AG08395 (cell line): ENCODE results near the gene OR6J1.
"Not testable (repeated sequence)": the region's sequence is repeated elsewhere in the genome, so short reads cannot be mapped to it uniquely, and the experiment has no call there.

Experiments used
- DNase-seq: peaks from one replicate; pipeline ENCODE4 v3.0.0; 2012; ENCODE audit warnings: mixed read lengths, low spot score

Gene OR6J1

GRCh38 chr14:22650960-22651521 lies 6.9 kb upstream of the OR6J1 start:
- DNase-seq, result no peak

- DNase-seq, result no peak
Observed at GRCh38 chr14:22650046-22650739, 6.0 kb upstream of the OR6J1 start.

GRCh38 chr14:22648506-22648905 lies 4.4 kb upstream of the OR6J1 start:
- DNase-seq, result no peak

GRCh38 chr14:22646570-22647254 lies 2.6 kb upstream of the OR6J1 start:
- peak; percentile 69 for DNase-seq

- no peak for DNase-seq
Observed at GRCh38 chr14:22641846-22642245, 2.3 kb downstream of the OR6J1 start.

- DNase-seq, result no peak
Observed at GRCh38 chr14:22640192-22640591, 4.0 kb downstream of the OR6J1 start.

GRCh38 chr14:22635980-22636379 lies 8.2 kb downstream of the OR6J1 start:
- DNase-seq, result not testable (repeated sequence)

- DNase-seq, result no peak
Observed at GRCh38 chr14:22634233-22634900, 9.8 kb downstream of the OR6J1 start.

- peak; percentile 59 for DNase-seq
Observed at GRCh38 chr14:22630486-22630885, 13.7 kb downstream of the OR6J1 start.

- no peak for DNase-seq
Observed at GRCh38 chr14:22630066-22630465, 14.1 kb downstream of the OR6J1 start.

GRCh38 chr14:22629361-22629760 lies 14.8 kb downstream of the OR6J1 start:
- DNase-seq, result no peak

- no peak for DNase-seq
Observed at GRCh38 chr14:22627506-22628263, 16.5 kb downstream of the OR6J1 start.

GRCh38 chr14:22626590-22626989 lies 17.6 kb downstream of the OR6J1 start:
- DNase-seq, result no peak

GRCh38 chr14:22623047-22623446 lies 21.1 kb downstream of the OR6J1 start:
- DNase-seq, result no peak

- no peak for DNase-seq
Observed at GRCh38 chr14:22622255-22622654, 21.9 kb downstream of the OR6J1 start.

- not testable (repeated sequence) for DNase-seq
Observed at GRCh38 chr14:22615765-22616164, 28.4 kb downstream of the OR6J1 start.

- peak; percentile 93 for DNase-seq
Observed at GRCh38 chr14:22614240-22614799, 29.8 kb downstream of the OR6J1 start.

- no peak for DNase-seq
Observed at GRCh38 chr14:22613736-22614239, 30.4 kb downstream of the OR6J1 start.

- no peak for DNase-seq
Observed at GRCh38 chr14:22613106-22613695, 31.0 kb downstream of the OR6J1 start.

GRCh38 chr14:22610931-22611330 lies 33.2 kb downstream of the OR6J1 start:
- no peak for DNase-seq

- DNase-seq, result no peak
Observed at GRCh38 chr14:22607291-22607690, 36.9 kb downstream of the OR6J1 start.
